GM12874 (cell line): ENCODE measurements around the gene ZNF107.

ENCODE experiments used
- TF ChIP-seq, protein P1 (sequence below): IDR thresholded peaks from 2 replicates; pipeline ENCODE4 v1.5.1; 2011; ENCODE audit warnings: low read depth, mild to moderate bottlenecking, control low read depth, low read length, moderate library complexity; ENCODE audit not compliant: insufficient read depth

ZNF107 gene

DNA sequence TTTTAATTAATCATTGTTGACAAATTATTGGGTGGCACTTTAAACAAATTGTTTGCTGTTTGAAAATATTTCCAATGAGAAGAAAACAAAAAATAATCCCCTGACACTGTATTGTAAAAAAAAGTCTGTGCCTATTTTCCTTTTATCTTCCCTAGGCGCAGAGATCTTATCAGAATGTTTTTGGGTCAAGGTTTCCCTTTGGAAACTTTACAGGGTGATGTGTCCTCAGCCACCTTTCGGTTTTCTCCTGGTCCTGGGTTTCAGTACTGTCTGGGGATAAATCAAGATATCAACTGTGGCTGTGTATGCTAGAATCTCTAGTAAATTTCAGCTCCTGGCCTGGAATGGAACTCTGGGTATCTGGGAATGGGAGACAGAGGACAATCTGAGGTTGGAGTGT lies 1.4 kb downstream of the ZNF107 start:
- TF ChIP-seq, protein P1, sequence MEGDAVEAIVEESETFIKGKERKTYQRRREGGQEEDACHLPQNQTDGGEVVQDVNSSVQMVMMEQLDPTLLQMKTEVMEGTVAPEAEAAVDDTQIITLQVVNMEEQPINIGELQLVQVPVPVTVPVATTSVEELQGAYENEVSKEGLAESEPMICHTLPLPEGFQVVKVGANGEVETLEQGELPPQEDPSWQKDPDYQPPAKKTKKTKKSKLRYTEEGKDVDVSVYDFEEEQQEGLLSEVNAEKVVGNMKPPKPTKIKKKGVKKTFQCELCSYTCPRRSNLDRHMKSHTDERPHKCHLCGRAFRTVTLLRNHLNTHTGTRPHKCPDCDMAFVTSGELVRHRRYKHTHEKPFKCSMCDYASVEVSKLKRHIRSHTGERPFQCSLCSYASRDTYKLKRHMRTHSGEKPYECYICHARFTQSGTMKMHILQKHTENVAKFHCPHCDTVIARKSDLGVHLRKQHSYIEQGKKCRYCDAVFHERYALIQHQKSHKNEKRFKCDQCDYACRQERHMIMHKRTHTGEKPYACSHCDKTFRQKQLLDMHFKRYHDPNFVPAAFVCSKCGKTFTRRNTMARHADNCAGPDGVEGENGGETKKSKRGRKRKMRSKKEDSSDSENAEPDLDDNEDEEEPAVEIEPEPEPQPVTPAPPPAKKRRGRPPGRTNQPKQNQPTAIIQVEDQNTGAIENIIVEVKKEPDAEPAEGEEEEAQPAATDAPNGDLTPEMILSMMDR = no peak

DNA sequence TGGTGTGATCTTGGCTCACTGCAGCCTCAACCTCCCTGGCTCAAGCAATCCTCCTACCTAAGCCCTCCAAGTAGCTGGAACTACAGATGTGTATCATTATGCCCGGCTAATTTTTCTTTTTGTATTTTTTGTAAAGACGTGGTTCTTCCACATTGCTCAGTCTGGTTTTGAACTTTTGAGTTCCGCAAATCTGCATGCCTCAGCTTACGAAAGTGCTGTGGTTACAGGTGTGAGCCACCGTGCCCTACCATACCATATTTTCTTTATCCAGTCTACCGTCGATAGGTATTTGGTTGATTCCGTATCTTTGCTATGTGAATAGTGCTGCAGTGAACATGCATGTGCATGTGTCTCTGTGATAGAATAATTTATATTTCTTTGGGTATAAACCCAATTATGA lies 6.5 kb downstream of the ZNF107 start:
- TF ChIP-seq, protein P1 = no peak

DNA sequence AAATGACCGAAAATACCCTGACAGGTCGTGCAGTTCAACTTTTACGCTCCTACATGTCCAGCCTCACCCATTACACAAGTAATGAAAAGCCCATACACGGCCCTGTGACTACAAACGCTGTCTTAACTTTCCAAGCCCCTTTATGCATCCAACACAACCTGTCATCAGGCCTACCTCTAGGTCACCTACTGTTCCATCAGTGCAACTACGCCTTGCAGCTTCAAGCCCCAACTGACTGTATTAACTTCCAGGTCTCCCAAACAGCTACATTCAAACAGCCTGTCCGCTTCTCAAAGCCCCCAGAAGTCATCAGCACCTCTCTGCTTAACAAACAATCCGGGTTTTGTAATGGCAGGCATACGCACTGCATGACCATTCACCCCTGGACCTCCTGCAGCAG lies 19.2 kb downstream of the ZNF107 start:
- TF ChIP-seq, protein P1 = no peak

DNA sequence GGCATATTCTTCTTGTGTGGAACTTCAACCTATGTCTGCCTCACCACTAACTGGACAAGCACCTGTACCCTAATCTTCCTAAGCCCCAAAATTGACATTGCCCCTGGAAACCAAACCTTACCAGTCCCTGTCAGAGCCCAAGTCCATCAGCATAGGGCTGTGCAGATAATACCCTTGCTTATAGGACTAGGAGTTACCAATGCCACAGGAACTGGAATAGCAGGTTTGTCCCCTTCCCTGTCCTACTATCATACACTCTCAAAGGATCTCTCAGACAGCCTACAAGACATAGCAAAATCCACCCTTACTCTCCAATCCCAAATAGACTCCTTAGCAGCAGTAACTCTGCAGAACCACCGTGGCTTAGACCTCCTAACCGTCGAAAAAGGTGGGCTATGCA lies 19.8 kb downstream of the ZNF107 start:
- TF ChIP-seq, protein P1 = no peak

DNA sequence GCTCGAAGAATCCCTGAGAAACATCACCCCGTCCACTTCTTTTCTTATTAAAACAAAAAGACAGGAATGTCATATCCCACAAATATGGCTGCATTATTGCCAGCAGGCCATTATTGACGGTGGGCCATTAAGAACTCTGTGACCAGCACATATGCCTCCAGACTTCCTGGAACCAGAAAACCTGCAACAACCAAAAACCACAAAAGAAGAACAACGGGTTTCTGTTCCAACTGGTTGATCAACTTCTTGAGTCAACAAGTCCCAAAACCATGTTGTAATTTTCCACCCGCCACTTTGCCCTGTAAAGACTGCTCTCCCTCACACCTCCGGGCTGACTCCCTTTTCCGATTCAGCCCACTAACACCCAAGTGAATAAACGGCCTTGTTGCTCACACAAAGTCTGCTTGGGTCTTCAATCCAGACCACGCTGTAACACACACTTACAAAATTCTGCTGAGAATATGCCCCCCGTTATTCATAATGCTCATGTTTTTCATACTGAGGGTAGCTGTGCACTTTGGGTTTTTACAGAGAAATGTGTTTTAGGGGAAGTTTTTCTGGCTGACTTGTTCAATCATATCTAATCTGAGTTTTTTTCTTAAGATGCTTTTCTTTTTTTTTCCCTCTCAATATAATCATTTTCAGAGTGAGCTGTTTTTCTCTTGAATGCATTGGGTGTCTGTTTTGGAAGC lies 20.7 kb downstream of the ZNF107 start:
- TF ChIP-seq, protein P1 = no peak

DNA sequence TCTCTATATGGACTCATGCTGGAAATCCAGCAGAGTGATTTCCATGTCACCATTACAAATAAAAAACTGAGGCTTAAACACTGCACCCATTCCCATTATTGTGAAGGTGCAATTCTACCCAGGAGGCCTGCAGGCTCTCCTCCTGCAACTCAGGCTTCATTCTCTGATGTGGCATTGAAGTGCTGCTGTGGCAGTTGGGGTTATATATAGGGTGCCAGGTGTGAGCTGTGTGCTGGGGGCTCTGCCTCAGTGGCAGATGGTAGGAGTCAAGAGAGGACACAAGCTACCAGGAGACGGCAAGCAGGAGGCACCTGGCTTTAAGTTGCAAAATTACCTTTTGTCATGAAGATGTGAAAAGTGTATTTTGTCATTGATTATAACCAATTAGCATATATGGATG lies 21.3 kb downstream of the ZNF107 start:
- TF ChIP-seq, protein P1 = no peak

DNA sequence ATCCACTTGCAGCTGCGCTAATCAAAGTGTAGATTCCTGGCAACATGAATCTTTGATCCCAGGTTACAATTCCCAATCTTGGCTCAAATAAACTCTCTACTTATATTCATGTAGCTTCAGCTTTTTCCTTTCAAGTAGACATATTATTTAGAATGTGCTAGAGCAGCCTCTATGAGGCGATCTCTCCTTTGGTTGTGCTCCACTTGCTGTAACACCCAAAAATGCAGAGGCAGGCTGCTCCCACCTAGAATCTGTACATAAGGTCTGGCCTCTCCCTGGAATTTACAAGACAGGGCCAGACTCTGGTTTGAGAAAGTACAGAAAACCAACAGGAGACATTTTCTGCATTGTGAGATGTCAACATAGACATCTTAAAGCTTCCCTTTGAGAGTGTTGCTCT lies 23.1 kb downstream of the ZNF107 start:
- TF ChIP-seq, protein P1 = no peak

DNA sequence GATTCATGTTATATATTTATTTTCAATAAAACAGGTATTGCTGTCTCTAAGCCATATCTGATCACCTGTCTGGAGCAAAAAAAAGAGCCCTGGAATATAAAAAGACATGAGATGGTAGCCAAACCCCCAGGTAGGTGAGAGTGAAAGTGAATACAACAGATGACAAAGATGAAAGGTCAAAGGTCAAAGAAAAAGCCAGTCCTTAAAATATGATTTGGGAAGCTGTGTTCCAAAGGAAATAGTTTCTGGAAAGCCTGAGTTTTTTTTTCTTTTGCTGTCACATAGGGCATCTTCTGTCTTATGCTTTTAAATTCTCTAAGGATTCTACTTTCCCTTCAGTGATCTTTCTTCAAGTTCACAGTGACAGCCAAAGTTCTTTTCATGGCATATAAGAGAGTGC lies 25.9 kb downstream of the ZNF107 start:
- TF ChIP-seq, protein P1 = no peak
